ENCODE results near the gene SLC39A13. TPM values are rescaled to one million over a fixed set of nuclear protein-coding genes. Genes with fewer than 3 reads are reported as not detected.

The SLC39A13 gene
- total and polyA plus RNA-seq, 3 experiments from 2014 or later = 20.2 to 39.4 (median 23.4) TPM

DNA sequence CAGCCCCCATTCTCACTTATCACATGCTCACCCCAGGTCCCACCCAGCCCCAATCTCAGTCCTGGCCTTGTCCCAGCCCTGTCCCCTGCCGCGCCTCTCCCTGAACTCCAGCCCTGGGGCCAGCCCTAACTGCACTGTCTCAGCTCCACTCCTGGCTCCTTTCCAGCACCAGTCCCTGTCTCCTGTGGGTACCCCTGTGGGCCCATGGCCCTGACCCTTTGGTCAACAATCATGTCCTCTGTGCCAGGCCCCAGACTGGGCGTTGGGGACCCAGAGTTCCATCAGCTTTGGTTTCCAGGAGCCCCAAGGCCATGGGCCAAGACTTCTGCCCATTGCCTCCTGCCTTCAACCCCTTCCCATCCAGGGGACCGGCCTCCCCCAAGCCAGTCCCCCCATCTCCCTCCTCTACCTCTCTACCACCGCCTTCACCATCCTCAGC lies 30.8 kb upstream of the SLC39A13 start:
- peaks cover 0 to 2% of the 10 kb centered on the region in 2 donors for H3K27me3 Mint-ChIP-seq
- no peaks in the 10 kb centered on the region for H3K9me3 ChIP-seq (ENCODE audit: low read length)
- H3K4me1 ChIP-seq (ENCODE audit: insufficient read depth, low read length) = peaks cover 3% of the 10 kb centered on the region
- ChIA-PET POLR2A (no interaction called here), CTCF (interaction anchor here (1.7 kb wide), 1 partner anchor 33 kb away, joined by 5 read pairs; no protein-coding TSS in a partner anchor)
- H3K27me3 ChIP-seq (ENCODE audit: insufficient read depth, low read length, poor library complexity, severe bottlenecking) = no peaks in the 10 kb centered on the region
- H3K36me3 ChIP-seq (ENCODE audit: insufficient read depth, low read length) = no peaks in the 10 kb centered on the region
- no peak overlapping the region for H3K4me3 ChIP-seq (ENCODE audit: low read length)
- H3K4me3 Mint-ChIP-seq = no peak overlapping the region
- H3K27ac ChIP-seq (ENCODE audit: low read depth, low read length) = peak overlapping the region; percentile 59
- peak overlapping the region in 1 of 8 donors; percentile 55 for H3K27ac Mint-ChIP-seq
- DNase-seq = no peak
- H3K9me3 Mint-ChIP-seq = no peaks in the 10 kb centered on the region
- no peaks in the 10 kb centered on the region for H3K36me3 Mint-ChIP-seq
- H3K4me1 Mint-ChIP-seq = peaks cover 0 to 2% (median 0%) of the 10 kb centered on the region in 3 donors

DNA sequence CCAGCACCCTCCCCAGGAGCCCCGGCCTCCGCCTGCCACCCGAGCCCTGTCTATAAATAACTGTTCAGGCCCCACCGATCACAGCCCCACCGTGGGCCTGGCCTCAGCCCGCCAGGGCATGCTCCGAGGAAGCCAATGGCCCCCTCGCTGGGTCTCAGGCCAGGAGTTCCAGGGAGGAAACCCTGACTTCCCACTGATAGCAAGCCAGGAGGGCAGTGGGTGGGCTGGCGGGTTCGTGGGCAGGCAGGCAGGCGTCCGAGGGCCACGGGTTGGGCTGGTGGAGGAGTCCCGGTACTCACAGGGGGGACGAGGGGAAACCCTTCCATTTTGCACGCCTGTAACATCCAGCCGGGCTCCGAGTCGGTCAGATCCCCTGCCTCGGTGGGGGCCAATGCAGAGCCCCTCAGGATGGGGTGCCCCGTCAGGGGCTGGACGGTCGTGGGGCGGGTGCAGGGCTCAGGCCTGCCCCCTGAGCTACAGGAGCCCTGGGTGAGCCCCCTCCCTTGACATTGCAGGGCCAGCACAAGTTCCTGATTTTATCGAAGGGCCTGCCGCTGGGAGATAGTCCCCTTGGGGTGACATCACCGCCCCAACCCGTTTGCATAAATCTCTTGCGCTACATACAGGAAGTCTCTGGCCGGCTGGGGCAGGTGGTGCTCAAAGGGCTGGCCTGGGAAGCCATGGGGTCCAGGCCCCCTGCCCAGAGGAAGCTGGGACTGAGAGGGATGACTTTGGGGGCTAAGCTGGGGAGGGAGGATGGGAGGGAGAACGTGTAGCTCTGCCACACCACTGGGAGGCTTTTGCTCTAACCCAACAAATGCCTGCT lies 30.2 kb upstream of the SLC39A13 start, which contains the start of gene SPI1:
Gene SPI1 (minus strand): TSS at position 538 of the 826 bp plus-strand sequence. CDS start 194 bp downstream, at position 344.
- no peak within 1 kb of the TSS for H3K4me3 ChIP-seq (ENCODE audit: low read length)
- ChIA-PET POLR2A (no interaction called here), CTCF (interaction anchor here (0.7 to 1.7 kb wide), 3 partner anchors 29 to 33 kb away, joined by 3 to 5 read pairs (median 3); no protein-coding TSS in a partner anchor)
- H3K27me3 ChIP-seq (ENCODE audit: insufficient read depth, low read length, poor library complexity, severe bottlenecking) = no peaks in the 10 kb centered on the region
- H3K27ac Mint-ChIP-seq = peak within 1 kb of the TSS in 2 of 8 donors; percentile 55 to 92
- no peaks in the 10 kb centered on the region for H3K9me3 ChIP-seq (ENCODE audit: low read length)
- no peak for DNase-seq
- H3K36me3 ChIP-seq (ENCODE audit: insufficient read depth, low read length) = no peaks in the 10 kb centered on the region
- peak within 1 kb of the TSS; percentile 59 for H3K27ac ChIP-seq (ENCODE audit: low read depth, low read length)
- H3K9me3 Mint-ChIP-seq = no peaks in the 10 kb centered on the region
- H3K36me3 Mint-ChIP-seq = no peaks in the 10 kb centered on the region
- H3K4me3 Mint-ChIP-seq = no peak within 1 kb of the TSS
- peaks cover 0 to 2% (median 0%) of the 10 kb centered on the region in 3 donors for H3K4me1 Mint-ChIP-seq
- peaks cover 3% of the 10 kb centered on the region for H3K4me1 ChIP-seq (ENCODE audit: insufficient read depth, low read length)
- H3K27me3 Mint-ChIP-seq = peaks cover 0 to 2% of the 10 kb centered on the region in 2 donors

DNA sequence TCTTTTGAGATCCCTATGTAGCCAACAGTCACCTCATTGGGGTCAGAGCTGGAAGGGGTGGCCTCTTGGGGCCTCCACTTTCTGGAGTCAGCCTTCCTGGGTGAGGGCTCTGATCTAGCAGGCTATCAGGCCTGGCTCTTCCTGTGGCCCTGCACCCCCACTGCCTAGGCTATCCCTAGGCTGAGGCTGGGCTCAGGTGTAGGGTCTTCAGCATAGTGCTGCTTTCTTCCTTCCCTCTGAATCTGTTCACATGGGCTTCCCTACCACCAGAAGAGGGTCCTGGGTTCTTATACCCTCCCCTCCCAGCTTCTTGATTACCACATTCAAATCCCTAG lies 29.6 kb upstream of the SLC39A13 start:
- Histone ChIP-seq H3K4me1 (ENCODE audit: insufficient read depth, low read length) (peaks cover 3% of the 10 kb centered on the region), H3K27me3 (ENCODE audit: insufficient read depth, low read length, poor library complexity, severe bottlenecking) (no peaks in the 10 kb centered on the region), H3K27ac (ENCODE audit: low read depth, low read length) (peak overlapping the region; percentile 59), H3K36me3 (ENCODE audit: insufficient read depth, low read length) (no peaks in the 10 kb centered on the region), H3K9me3 (ENCODE audit: low read length) (no peaks in the 10 kb centered on the region), H3K4me3 (ENCODE audit: low read length) (no peak overlapping the region)
- Mint-ChIP-seq H3K36me3 (no peaks in the 10 kb centered on the region), H3K9me3 (no peaks in the 10 kb centered on the region), H3K27ac (peak overlapping the region in 1 of 8 donors; percentile 92), H3K4me1 (peaks cover 0 to 2% (median 0%) of the 10 kb centered on the region in 3 donors), H3K27me3 (peaks cover 0 to 2% of the 10 kb centered on the region in 2 donors), H3K4me3 (no peak overlapping the region)
- ChIA-PET POLR2A (no interaction called here), CTCF (interaction anchor here (0.7 to 1.2 kb wide), 2 partner anchors 29 to 32 kb away, joined by 3 read pairs; no protein-coding TSS in a partner anchor)
- DNase-seq = no peak

DNA sequence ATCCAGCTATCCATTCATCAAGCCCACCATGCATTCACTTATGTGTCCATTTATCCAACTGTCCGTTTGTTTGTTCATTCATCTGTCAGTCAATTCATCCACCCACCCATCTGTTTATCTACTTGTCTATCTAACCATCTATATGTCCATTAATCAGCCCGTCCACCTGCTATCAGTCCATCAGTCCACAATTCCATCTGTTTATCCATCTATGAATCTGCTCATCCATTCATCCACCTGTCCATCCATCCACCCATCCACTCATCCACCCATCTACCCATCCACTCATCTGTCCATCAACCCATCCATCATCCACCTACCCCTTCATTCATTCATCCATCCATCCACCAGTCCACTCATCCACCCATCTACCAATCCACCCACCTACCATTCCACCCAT lies 29.1 kb upstream of the SLC39A13 start:
- H3K36me3 ChIP-seq (ENCODE audit: insufficient read depth, low read length) = no peaks in the 10 kb centered on the region
- no peaks in the 10 kb centered on the region for H3K4me1 ChIP-seq (ENCODE audit: insufficient read depth, low read length)
- no peak for DNase-seq
- H3K4me3 Mint-ChIP-seq = no peak overlapping the region
- H3K36me3 Mint-ChIP-seq = no peaks in the 10 kb centered on the region
- peaks cover 0 to 2% of the 10 kb centered on the region in 2 donors for H3K27me3 Mint-ChIP-seq
- POLR2A ChIA-PET = no interaction called here
- H3K27ac ChIP-seq (ENCODE audit: low read depth, low read length) = no peak overlapping the region
- no peaks in the 10 kb centered on the region for H3K27me3 ChIP-seq (ENCODE audit: insufficient read depth, low read length, poor library complexity, severe bottlenecking)
- no peaks in the 10 kb centered on the region for H3K4me1 Mint-ChIP-seq
- no peak overlapping the region for H3K4me3 ChIP-seq (ENCODE audit: low read length)
- no peaks in the 10 kb centered on the region for H3K9me3 ChIP-seq (ENCODE audit: low read length)
- CTCF ChIA-PET = interaction anchor here (0.7 to 1.2 kb wide), 2 partner anchors 28 to 32 kb away, joined by 3 read pairs; no protein-coding TSS in a partner anchor
- H3K9me3 Mint-ChIP-seq = no peaks in the 10 kb centered on the region
- no peak overlapping the region for H3K27ac Mint-ChIP-seq

DNA sequence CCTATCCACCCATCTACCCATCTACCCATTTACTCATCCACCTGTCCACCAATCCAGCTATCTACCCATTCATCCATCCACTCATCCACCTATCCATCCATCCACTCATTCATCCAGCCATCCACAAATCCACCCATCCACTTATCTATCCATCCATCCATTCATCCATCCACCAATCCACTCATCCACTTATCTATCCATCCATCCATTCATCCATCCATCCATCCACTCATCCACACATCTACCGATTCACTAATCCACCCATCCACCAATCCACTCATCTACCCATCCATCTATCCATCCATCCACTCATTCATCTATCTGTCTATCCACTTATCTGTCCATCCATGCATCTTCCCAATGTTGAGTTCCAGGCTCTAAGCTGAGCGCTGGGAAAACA lies 28.3 kb upstream of the SLC39A13 start:
- Histone ChIP-seq H3K27ac (ENCODE audit: low read depth, low read length) (no peak overlapping the region), H3K27me3 (ENCODE audit: insufficient read depth, low read length, poor library complexity, severe bottlenecking) (no peaks in the 10 kb centered on the region), H3K4me1 (ENCODE audit: insufficient read depth, low read length) (no peaks in the 10 kb centered on the region), H3K9me3 (ENCODE audit: low read length) (no peaks in the 10 kb centered on the region), H3K4me3 (ENCODE audit: low read length) (no peak overlapping the region), H3K36me3 (ENCODE audit: insufficient read depth, low read length) (no peaks in the 10 kb centered on the region)
- Mint-ChIP-seq H3K4me3 (no peak overlapping the region), H3K27me3 (peaks cover 0 to 2% of the 10 kb centered on the region in 2 donors), H3K36me3 (no peaks in the 10 kb centered on the region), H3K27ac (no peak overlapping the region), H3K4me1 (no peaks in the 10 kb centered on the region), H3K9me3 (no peaks in the 10 kb centered on the region)
- no peak for DNase-seq
- ChIA-PET POLR2A (no interaction called here), CTCF (no interaction called here)

DNA sequence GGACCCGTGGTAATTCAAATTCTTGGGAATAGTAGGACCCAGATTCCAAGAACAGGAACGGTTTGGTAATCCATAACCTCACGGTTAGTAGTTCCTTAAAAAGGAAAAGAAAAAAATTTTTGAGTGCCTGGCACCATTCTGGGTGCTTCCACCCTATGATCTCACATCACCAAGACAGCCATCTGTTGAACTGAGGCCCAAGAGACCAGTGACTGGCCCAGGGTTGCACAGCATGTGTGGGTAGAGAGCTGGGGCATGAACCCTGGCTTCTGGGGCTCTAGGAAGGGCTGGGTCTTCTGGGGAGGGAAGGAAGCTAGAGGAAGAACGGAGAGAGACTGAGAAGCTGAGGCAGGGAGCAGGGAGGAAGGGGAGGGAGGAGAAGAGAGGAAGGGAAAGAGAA lies 25.3 kb upstream of the SLC39A13 start:
- Histone ChIP-seq H3K27ac (ENCODE audit: low read depth, low read length) (no peak overlapping the region), H3K27me3 (ENCODE audit: insufficient read depth, low read length, poor library complexity, severe bottlenecking) (no peaks in the 10 kb centered on the region), H3K4me1 (ENCODE audit: insufficient read depth, low read length) (no peaks in the 10 kb centered on the region), H3K9me3 (ENCODE audit: low read length) (no peaks in the 10 kb centered on the region), H3K36me3 (ENCODE audit: insufficient read depth, low read length) (no peaks in the 10 kb centered on the region), H3K4me3 (ENCODE audit: low read length) (no peak overlapping the region)
- H3K9me3 Mint-ChIP-seq = no peaks in the 10 kb centered on the region
- no peak for DNase-seq
- CTCF ChIA-PET = interaction anchor here (1.9 kb wide), 1 partner anchor 9 kb away, joined by 6 read pairs; no protein-coding TSS in a partner anchor
- H3K27me3 Mint-ChIP-seq = peaks cover 0 to 2% of the 10 kb centered on the region in 2 donors
- H3K36me3 Mint-ChIP-seq = no peaks in the 10 kb centered on the region
- peaks cover 0 to 4% (median 0%) of the 10 kb centered on the region in 3 donors for H3K4me1 Mint-ChIP-seq
- no peak overlapping the region for H3K27ac Mint-ChIP-seq
- H3K4me3 Mint-ChIP-seq = no peak overlapping the region
- POLR2A ChIA-PET = no interaction called here

DNA sequence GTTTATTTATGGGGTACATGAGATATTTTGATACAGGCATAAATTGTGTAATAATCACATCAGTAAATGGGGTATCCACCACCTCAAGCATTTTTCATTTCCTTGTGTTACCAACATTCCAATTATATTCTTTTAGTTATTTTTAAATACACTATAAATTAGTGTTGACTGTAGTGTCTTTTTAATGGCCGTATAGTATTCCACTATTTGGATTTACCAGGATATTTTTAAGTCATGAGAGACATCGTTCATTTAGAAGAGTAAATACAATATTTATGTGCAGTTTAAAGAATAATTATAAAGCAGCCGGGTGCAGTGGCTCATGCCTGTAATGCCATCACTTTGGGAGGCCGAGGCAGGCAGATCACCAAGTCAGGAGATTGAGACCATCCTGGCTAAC lies 23.9 kb upstream of the SLC39A13 start:
- Mint-ChIP-seq H3K27me3 (peaks cover 0 to 2% of the 10 kb centered on the region in 2 donors), H3K4me1 (peaks cover 8 to 16% (median 11%) of the 10 kb centered on the region in 3 donors), H3K4me3 (no peak overlapping the region), H3K9me3 (no peaks in the 10 kb centered on the region), H3K27ac (no peak overlapping the region), H3K36me3 (no peaks in the 10 kb centered on the region)
- Histone ChIP-seq H3K27ac (ENCODE audit: low read depth, low read length) (no peak overlapping the region), H3K4me3 (ENCODE audit: low read length) (no peak overlapping the region), H3K36me3 (ENCODE audit: insufficient read depth, low read length) (no peaks in the 10 kb centered on the region), H3K4me1 (ENCODE audit: insufficient read depth, low read length) (peaks cover 7% of the 10 kb centered on the region), H3K9me3 (ENCODE audit: low read length) (no peaks in the 10 kb centered on the region), H3K27me3 (ENCODE audit: insufficient read depth, low read length, poor library complexity, severe bottlenecking) (no peaks in the 10 kb centered on the region)
- no peak for DNase-seq
- CTCF ChIA-PET = no interaction called here
- POLR2A ChIA-PET = interaction anchor here (0.7 kb wide), 1 partner anchor 136 kb away, joined by 3 read pairs; no protein-coding TSS in a partner anchor
